HL-60/S4 treated with retinoic acid at 250 ng/mL for 4 days and 3 days (cell line): ENCODE results near the gene GNL3.

Experiments used
- in situ Hi-C: fragments of 300-500 bp; cut with MboI; formaldehyde crosslinking; loops from 2 replicates; pipeline ENCODE4 v1.7.0; 2022; ENCODE audit warnings: low sequenced_read_pairs

The GNL3 gene

GRCh38 chr3:52715714-52716305 lies 30.0 kb downstream of the GNL3 start:
- in situ Hi-C loops = no loop called here

DNA sequence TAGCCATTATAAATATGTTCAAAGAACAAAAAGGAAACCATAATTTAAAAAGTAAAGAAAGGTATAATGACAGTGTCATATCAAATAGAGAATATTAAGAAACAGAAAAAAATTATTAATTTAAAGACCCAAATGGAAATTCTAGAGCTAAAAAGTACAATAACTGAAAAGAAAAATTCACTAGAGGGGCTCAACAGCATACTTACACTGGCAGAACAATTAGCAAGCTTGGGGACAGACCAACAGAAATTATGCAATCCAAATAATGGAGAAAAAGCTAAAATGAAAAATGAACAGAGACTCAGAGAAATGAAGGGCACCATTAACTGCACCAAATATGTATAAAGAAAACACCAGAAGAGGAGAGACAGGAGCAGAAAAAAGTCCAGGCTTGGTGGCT lies 33.8 kb downstream of the GNL3 start:
- in situ Hi-C loops = no loop called here

- in situ Hi-C loops = no loop called here
Measured at GRCh38 chr3:52721002-52721729, 35.3 kb downstream of the GNL3 start.

GRCh38 chr3:52721730-52722008 lies 35.8 kb downstream of the GNL3 start:
- in situ Hi-C loops = no loop called here

DNA sequence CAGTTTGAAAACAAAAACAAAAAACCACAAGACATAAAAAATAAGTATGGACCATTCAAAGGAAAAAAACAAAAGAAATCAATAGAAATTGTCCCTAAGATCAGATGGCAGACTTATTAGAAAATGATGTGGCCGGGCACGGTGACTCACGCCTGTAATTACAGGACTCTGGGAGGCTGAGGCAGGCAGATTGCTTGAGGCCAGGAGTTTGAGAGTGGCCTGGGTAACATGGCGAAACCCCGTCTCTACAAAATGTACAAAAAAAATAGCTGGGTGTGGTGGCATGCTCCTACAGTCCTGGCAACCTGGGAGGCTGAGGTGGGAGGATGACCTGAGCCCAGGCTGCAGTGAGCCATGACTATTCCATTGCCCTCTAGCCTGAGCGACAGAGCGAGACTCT lies 36.7 kb downstream of the GNL3 start:
- in situ Hi-C loops = no loop called here

DNA sequence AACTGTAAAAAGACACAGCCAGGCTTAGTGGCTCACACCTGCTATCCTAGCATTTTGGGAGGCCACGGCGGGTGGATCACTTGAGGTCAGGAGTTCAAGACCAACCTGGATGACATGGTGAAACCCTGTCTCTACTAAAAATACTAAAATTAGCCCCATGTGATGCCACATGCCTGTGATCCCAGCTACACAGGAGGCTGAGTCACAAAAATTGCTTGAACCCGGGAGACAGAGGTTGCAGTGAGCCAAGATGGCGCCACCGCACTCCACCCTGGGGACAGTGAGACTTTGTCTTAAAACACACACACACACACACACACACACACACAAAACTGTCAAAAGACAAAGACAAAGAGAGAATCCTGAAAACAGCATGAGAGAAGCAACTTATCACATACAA lies 38.1 kb downstream of the GNL3 start:
- in situ Hi-C loops = no loop called here

- in situ Hi-C loops = no loop called here
Measured at GRCh38 chr3:52724511-52724910, 38.7 kb downstream of the GNL3 start.

DNA sequence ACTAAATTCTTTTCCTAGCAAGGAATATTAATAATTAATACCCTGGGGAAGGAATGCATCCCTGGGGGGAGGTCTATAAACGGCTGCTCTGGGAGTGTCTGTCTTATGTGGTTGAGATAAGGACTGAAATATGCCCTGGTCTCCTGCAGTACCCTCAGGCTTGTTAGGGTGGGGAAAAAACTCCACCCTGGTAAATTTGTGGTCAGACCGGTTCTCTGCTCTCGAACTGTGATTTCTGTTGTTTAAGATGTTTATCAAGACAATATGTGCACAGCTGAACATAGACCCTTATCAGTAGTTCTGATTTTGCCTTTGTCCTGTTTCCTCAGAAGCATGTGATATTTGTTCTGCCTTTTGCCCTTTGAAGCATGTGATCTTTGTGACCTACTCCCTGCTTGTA lies 42.9 kb downstream of the GNL3 start:
- in situ Hi-C loops = loop anchor here (25.0 kb wide), 1 partner anchor 334 kb away; no protein-coding TSS in a partner anchor

- in situ Hi-C loops = loop anchor here (25.0 kb wide), 1 partner anchor 332 kb away; no protein-coding TSS in a partner anchor
Measured at GRCh38 chr3:52730681-52731080, 44.8 kb downstream of the GNL3 start.

DNA sequence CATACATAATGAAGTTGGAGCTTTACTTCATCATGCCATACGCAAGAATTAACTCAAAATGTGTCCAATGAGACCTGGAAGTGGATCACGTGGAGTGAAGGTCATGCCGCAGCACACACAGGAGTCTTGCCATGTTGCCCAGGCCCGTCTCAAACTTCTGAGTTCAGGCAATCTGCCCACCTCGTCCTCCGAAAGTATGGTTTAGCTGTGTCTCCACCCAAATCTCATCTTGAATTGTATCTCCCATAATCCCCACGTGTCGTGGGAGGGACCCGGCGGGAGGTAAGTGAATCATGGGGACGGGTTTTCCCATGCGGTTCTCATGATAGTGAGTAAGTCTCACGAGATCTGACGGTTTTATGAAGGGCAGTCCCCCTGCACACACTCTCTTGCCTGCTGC lies 45.8 kb downstream of the GNL3 start:
- in situ Hi-C loops = loop anchor here (25.0 kb wide), 1 partner anchor 331 kb away; no protein-coding TSS in a partner anchor

GRCh38 chr3:52733256-52733891 lies 47.5 kb downstream of the GNL3 start:
- in situ Hi-C loops = loop anchor here (25.0 kb wide), 1 partner anchor 329 kb away; no protein-coding TSS in a partner anchor

- in situ Hi-C loops = loop anchor here (25.0 kb wide), 1 partner anchor 323 kb away; no protein-coding TSS in a partner anchor
Measured at GRCh38 chr3:52739730-52740129, 53.9 kb downstream of the GNL3 start.

- in situ Hi-C loops = loop anchor here (25.0 kb wide), 1 partner anchor 320 kb away; no protein-coding TSS in a partner anchor
Measured at GRCh38 chr3:52742418-52743041, 56.7 kb downstream of the GNL3 start.

GRCh38 chr3:52743152-52743551 lies 57.3 kb downstream of the GNL3 start:
- in situ Hi-C loops = loop anchor here (25.0 kb wide), 1 partner anchor 319 kb away; no protein-coding TSS in a partner anchor

DNA sequence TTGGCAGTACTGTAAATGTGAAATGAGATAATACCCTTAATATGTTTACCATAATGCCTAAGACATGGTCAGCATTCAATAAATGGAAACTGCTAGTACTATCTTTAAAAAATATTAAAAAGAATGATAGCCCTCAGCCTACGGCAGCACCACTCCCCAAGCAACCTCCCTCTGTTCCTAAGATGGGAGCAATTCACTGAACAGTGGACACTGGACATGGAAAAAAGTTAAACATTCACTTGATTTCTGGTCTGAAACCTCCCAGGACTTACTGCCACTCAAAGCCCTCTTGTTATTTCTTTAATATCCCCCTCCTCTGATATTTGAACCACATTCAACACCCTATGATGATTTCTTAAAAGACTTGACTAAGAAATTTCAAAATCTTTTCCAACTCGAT lies 57.9 kb downstream of the GNL3 start:
- in situ Hi-C loops = loop anchor here (25.0 kb wide), 1 partner anchor 319 kb away; no protein-coding TSS in a partner anchor
